DOHH2 (cell line): ENCODE measurements around the gene ENO4.

Source experiments
- H3F3A ChIP-seq: fragments of 200-600 bp; sonication (generic), shearing (Covaris generic); 2 replicates; pipeline ENCODE4 v1.6.0; 2016; ENCODE audit warnings: antibody characterized with exemption, mild to moderate bottlenecking; ENCODE audit not compliant: control insufficient read depth, insufficient read depth
- H3K27ac ChIP-seq: fragments of 200-600 bp; sonication (generic); 2 replicates; pipeline ENCODE4 v1.5.1; 2014; ENCODE audit warnings: low read depth, mild to moderate bottlenecking, low read length, moderate library complexity
- H3K27me3 ChIP-seq: fragments of 200-600 bp; sonication (generic); 2 replicates; pipeline ENCODE4 v1.6.1; 2014; ENCODE audit warnings: mild to moderate bottlenecking, low read length, mixed read lengths; ENCODE audit not compliant: control insufficient read depth
- H3K36me3 ChIP-seq: fragments of 200-600 bp; sonication (generic); 2 replicates; pipeline ENCODE4 v1.6.1; 2014; ENCODE audit warnings: mild to moderate bottlenecking, low read length, moderate library complexity, mixed read lengths; ENCODE audit not compliant: control insufficient read depth
- H3K4me1 ChIP-seq: fragments of 200-600 bp; sonication (generic); 2 replicates; pipeline ENCODE4 v1.6.1; 2014; ENCODE audit warnings: mild to moderate bottlenecking, low read length, mixed read lengths; ENCODE audit not compliant: control insufficient read depth
- H3K4me2 ChIP-seq: fragments of 200-600 bp; sonication (generic); 2 replicates; pipeline ENCODE4 v1.6.0; 2014; ENCODE audit warnings: mild to moderate bottlenecking, low read length, moderate library complexity
- H3K4me3 ChIP-seq: fragments of 200-600 bp; sonication (generic); 2 replicates; pipeline ENCODE4 v1.5.1; 2014; ENCODE audit warnings: mild to moderate bottlenecking, low read length, mixed read lengths
- H3K79me2 ChIP-seq: fragments of 200-600 bp; sonication (generic); 2 replicates; pipeline ENCODE4 v1.6.1; 2014; ENCODE audit warnings: mild to moderate bottlenecking, low read length, mixed read lengths; ENCODE audit not compliant: control insufficient read depth
- H3K9me2 ChIP-seq: fragments of 200-600 bp; sonication (generic); replicated peaks from 2 replicates; pipeline ENCODE4 v1.6.1; 2014; ENCODE audit warnings: mild to moderate bottlenecking, low read length, mixed read lengths; ENCODE audit not compliant: control insufficient read depth
- H3K9me3 ChIP-seq: fragments of 200-600 bp; sonication (generic); 2 replicates; pipeline ENCODE4 v1.6.1; 2014; ENCODE audit warnings: antibody characterized with exemption, low read length, mixed read lengths; ENCODE audit not compliant: control insufficient read depth, insufficient read depth
- H4K20me1 ChIP-seq: fragments of 200-600 bp; sonication (generic); 2 replicates; pipeline ENCODE4 v1.6.0; 2014; ENCODE audit warnings: low read depth, mild to moderate bottlenecking, antibody characterized with exemption, low read length, moderate library complexity; ENCODE audit not compliant: control insufficient read depth, insufficient read depth
- CTCF ChIP-seq: fragments of 200-600 bp; sonication (generic); IDR thresholded peaks from one replicate; pipeline ENCODE4 v1.5.1; 2014; ENCODE audit warnings: antibody characterized with exemption, mild to moderate bottlenecking, low read depth, low read length; ENCODE audit not compliant: poor library complexity, severe bottlenecking
- EZH2phosphoT487 ChIP-seq: fragments of 200-600 bp; sonication (generic); IDR thresholded peaks from 2 replicates; pipeline ENCODE4 v1.6.1; 2017; ENCODE audit warnings: borderline replicate concordance, mild to moderate bottlenecking, antibody characterized with exemption, low read length, moderate library complexity, mixed read lengths

Gene ENO4

DNA sequence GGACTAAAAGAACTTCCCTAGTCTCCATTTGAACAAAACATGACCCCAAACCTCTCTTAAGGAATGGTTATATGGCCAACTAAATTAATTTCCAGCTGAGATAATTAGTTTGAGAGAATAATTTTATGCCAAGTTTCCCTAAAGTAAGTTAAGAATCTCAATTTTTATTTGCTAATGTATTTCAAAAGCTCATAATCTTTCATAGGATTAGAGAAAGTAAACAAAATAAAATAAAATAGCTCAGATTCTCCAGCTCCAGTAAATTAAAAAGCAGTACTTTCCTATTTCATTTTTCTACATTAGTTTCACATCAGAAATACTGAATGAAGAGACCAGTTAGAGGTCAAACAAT lies 44.4 kb downstream of the ENO4 start:
- Histone ChIP-seq H3K36me3 (no peaks in the 10 kb centered on the region), H3K4me1 (peaks cover 45% of the 10 kb centered on the region), H3K9me2 (no peaks in the 10 kb centered on the region), H4K20me1 (no peaks in the 10 kb centered on the region), H3K4me2 (no peak overlapping the region), H3F3A (no peaks in the 10 kb centered on the region), H3K27ac (no peak overlapping the region), H3K27me3 (peaks cover 3% of the 10 kb centered on the region; the same call in 1 of the 2 replicates), H3K4me3 (no peak overlapping the region), H3K79me2 (no peaks in the 10 kb centered on the region), H3K9me3 (no peaks in the 10 kb centered on the region)
- TF ChIP-seq EZH2phosphoT487 (no peak), CTCF (no peak)

GRCh38 chr10:116899626-116900025 lies 50.3 kb downstream of the ENO4 start:
- Histone ChIP-seq H3K36me3 (no peaks in the 10 kb centered on the region), H3F3A (no peaks in the 10 kb centered on the region), H4K20me1 (no peaks in the 10 kb centered on the region), H3K27me3 (no peaks in the 10 kb centered on the region), H3K4me3 (no peak overlapping the region), H3K9me2 (no peaks in the 10 kb centered on the region), H3K4me1 (peaks cover under 1% of the 10 kb centered on the region; the same call in 1 of the 2 replicates), H3K79me2 (no peaks in the 10 kb centered on the region), H3K9me3 (no peaks in the 10 kb centered on the region), H3K27ac (no peak overlapping the region), H3K4me2 (no peak overlapping the region)
- no peak for TF ChIP-seq CTCF
- no peak for TF ChIP-seq EZH2phosphoT487

DNA sequence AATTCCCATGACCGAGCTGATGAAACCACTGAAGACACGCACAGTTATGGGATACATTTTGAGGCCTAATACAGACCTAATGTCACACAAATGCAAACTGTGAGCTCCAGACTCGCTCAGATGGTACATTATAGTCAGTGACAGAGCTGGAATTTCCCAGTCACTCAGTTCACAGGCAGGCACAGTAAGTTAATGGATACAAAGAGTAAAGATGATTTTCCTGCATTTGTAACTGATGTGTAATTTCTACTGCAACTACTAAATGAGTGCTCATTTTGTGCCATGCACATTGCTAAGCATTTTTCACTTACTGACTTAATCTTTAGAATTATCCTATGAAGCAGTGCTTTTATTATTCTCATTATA lies 56.5 kb downstream of the ENO4 start:
- Histone ChIP-seq H4K20me1 (no peaks in the 10 kb centered on the region), H3K9me2 (no peaks in the 10 kb centered on the region), H3K4me2 (no peak overlapping the region), H3K27ac (no peak overlapping the region), H3K27me3 (0 out of 2 replicates have a peak, but pooled peaks cover 3% of the 10 kb centered on the region), H3K36me3 (no peaks in the 10 kb centered on the region), H3F3A (no peaks in the 10 kb centered on the region), H3K4me1 (no peaks in the 10 kb centered on the region), H3K79me2 (no peaks in the 10 kb centered on the region), H3K9me3 (no peaks in the 10 kb centered on the region), H3K4me3 (no peak overlapping the region)
- TF ChIP-seq EZH2phosphoT487 (no peak), CTCF (no peak)
